ENCODE data around the gene ADAM12. TPM values are rescaled to one million over a fixed set of nuclear protein-coding genes. Genes with fewer than 3 reads are reported as not detected.

The ADAM12 gene
- total RNA-seq, 1 experiment from 2014 or later: not detected

DNA sequence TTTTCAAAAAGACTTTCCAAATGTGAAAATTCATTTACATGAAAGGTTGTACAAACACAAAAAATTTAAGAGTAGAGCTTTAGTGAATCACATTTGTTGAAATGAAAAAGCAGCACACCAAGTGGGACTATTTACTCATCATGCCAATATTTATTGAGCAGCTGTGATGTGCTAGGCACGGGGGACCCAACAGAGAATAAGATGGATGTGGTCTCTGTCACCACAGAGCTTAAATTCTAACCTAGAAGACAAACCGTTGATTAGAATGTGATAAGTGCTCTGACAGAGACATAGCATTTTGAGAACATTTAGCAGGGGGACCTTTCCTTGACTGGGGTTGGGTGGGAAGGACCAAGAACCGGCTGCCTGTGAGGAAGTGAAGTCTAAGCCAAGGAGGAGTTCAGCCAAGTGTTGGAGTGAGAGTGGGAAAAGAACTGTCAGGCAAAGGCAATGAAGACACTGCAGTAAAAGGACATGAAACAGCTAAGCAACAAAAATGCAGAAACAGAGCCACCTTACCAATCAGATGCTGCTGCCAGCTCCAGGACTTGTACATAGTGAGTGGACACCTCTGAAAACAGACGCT lies 19.1 kb downstream of the ADAM12 start:
- no peak overlapping the region for H3K27ac Mint-ChIP-seq (ENCODE audit: unreplicated experiment)
- DNase-seq: no peak
- intact Hi-C loops (cut with micrococcal nuclease; ENCODE audit: unreplicated experiment): no loop called here
- TF ChIP-seq, protein P1, sequence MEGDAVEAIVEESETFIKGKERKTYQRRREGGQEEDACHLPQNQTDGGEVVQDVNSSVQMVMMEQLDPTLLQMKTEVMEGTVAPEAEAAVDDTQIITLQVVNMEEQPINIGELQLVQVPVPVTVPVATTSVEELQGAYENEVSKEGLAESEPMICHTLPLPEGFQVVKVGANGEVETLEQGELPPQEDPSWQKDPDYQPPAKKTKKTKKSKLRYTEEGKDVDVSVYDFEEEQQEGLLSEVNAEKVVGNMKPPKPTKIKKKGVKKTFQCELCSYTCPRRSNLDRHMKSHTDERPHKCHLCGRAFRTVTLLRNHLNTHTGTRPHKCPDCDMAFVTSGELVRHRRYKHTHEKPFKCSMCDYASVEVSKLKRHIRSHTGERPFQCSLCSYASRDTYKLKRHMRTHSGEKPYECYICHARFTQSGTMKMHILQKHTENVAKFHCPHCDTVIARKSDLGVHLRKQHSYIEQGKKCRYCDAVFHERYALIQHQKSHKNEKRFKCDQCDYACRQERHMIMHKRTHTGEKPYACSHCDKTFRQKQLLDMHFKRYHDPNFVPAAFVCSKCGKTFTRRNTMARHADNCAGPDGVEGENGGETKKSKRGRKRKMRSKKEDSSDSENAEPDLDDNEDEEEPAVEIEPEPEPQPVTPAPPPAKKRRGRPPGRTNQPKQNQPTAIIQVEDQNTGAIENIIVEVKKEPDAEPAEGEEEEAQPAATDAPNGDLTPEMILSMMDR (IDR thresholded peaks at IDR 0.05; ENCODE audit: unreplicated experiment): no peak
- no peak overlapping the region for H3K4me3 Mint-ChIP-seq (ENCODE audit: low read depth, unreplicated experiment)
- no peaks in the 10 kb centered on the region for H3K4me1 Mint-ChIP-seq (ENCODE audit: low read depth, unreplicated experiment)
- no TSS peak for BruUV-seq (replicated peaks)
- H3K27me3 Mint-ChIP-seq (ENCODE audit: unreplicated experiment): no peaks in the 10 kb centered on the region
- CTCF ChIA-PET: no interaction called here
- no peaks in the 10 kb centered on the region for H3K36me3 Mint-ChIP-seq (ENCODE audit: insufficient read depth, unreplicated experiment)
- H3K9me3 Mint-ChIP-seq (ENCODE audit: low read depth, unreplicated experiment): no peaks in the 10 kb centered on the region

DNA sequence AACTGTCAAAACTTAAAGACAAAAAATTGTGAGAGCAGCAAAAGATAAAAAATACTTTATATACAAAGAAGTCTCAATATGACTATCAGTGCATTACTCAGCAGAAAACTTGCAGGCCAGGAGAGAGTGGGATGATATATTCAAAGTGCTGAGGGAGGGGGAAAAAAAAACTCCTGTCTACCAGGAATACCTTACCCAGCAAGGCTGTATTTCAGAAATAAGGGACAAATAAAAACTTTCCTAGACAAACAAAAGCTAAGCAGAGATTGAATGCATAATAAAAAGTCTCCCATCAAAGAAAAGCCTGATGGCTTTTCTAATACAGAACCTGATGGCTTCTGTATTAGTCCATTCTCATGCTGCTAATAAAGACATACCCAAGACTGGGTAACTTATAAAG lies 31.1 kb downstream of the ADAM12 start:
- TF ChIP-seq, protein P1 (IDR thresholded peaks at IDR 0.05; ENCODE audit: unreplicated experiment): no peak
- Mint-ChIP-seq H3K9me3 (ENCODE audit: low read depth, unreplicated experiment) (peaks cover 8% of the 10 kb centered on the region), H3K27me3 (ENCODE audit: unreplicated experiment) (peaks cover 24% of the 10 kb centered on the region), H3K4me1 (ENCODE audit: low read depth, unreplicated experiment) (no peaks in the 10 kb centered on the region), H3K27ac (ENCODE audit: unreplicated experiment) (no peak overlapping the region), H3K4me3 (ENCODE audit: low read depth, unreplicated experiment) (no peak overlapping the region), H3K36me3 (ENCODE audit: insufficient read depth, unreplicated experiment) (no peaks in the 10 kb centered on the region)
- CTCF ChIA-PET: no interaction called here
- intact Hi-C loops (cut with micrococcal nuclease; ENCODE audit: unreplicated experiment): no loop called here
- no TSS peak for BruUV-seq (replicated peaks)
- no peak for DNase-seq

DNA sequence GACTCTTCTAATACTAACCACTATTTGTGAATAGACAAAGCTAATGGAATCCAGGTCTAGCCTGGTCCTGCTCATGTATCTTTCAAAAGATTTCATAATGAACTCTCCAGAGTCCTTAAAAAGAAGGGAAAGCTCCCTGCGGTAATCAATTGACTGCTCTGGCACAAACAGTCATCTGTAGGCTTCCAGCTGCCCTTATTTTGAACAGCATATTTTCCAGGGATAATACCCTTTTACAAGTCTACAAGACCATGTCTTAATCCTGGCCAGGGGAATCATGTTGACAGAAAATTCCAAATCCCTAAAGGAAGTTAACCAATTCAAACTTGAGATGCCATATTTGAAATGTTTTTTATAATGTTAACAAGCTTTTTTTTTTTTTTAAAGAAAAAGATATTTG lies 34.6 kb downstream of the ADAM12 start:
- intact Hi-C loops (cut with micrococcal nuclease; ENCODE audit: unreplicated experiment): no loop called here
- no peak overlapping the region for H3K27ac Mint-ChIP-seq (ENCODE audit: unreplicated experiment)
- H3K36me3 Mint-ChIP-seq (ENCODE audit: insufficient read depth, unreplicated experiment): no peaks in the 10 kb centered on the region
- H3K27me3 Mint-ChIP-seq (ENCODE audit: unreplicated experiment): peaks cover 14% of the 10 kb centered on the region
- H3K9me3 Mint-ChIP-seq (ENCODE audit: low read depth, unreplicated experiment): no peaks in the 10 kb centered on the region
- H3K4me3 Mint-ChIP-seq (ENCODE audit: low read depth, unreplicated experiment): no peak overlapping the region
- no TSS peak for BruUV-seq (replicated peaks)
- TF ChIP-seq, protein P1 (IDR thresholded peaks at IDR 0.05; ENCODE audit: unreplicated experiment): no peak
- CTCF ChIA-PET: interaction anchor here (0.7 kb wide), 1 partner anchor 23 kb away, joined by 4 read pairs; no protein-coding TSS in a partner anchor
- DNase-seq: no peak
- no peaks in the 10 kb centered on the region for H3K4me1 Mint-ChIP-seq (ENCODE audit: low read depth, unreplicated experiment)

GRCh38 chr10:126352453-126352852 lies 35.8 kb downstream of the ADAM12 start:
- no peak for DNase-seq
- H3K27me3 Mint-ChIP-seq (ENCODE audit: unreplicated experiment): peaks cover 12% of the 10 kb centered on the region
- TF ChIP-seq, protein P1 (IDR thresholded peaks at IDR 0.05; ENCODE audit: unreplicated experiment): no peak
- intact Hi-C loops (cut with micrococcal nuclease; ENCODE audit: unreplicated experiment): no loop called here
- no peaks in the 10 kb centered on the region for H3K36me3 Mint-ChIP-seq (ENCODE audit: insufficient read depth, unreplicated experiment)
- no peak overlapping the region for H3K27ac Mint-ChIP-seq (ENCODE audit: unreplicated experiment)
- H3K4me3 Mint-ChIP-seq (ENCODE audit: low read depth, unreplicated experiment): no peak overlapping the region
- H3K4me1 Mint-ChIP-seq (ENCODE audit: low read depth, unreplicated experiment): no peaks in the 10 kb centered on the region
- CTCF ChIA-PET: no interaction called here
- no TSS peak for BruUV-seq (replicated peaks)
- no peaks in the 10 kb centered on the region for H3K9me3 Mint-ChIP-seq (ENCODE audit: low read depth, unreplicated experiment)

All from Calu3 (cell line).